SK-N-SH (cell line): ENCODE measurements around the gene C4orf50.

Source experiments
- CTCF ChIP-seq: fragments of 200-600 bp; sonication (generic); IDR thresholded peaks from 2 replicates; pipeline ENCODE4 v1.6.1; 2017; ENCODE audit warnings: antibody characterized with exemption, mild to moderate bottlenecking, moderate library complexity
- EP300 ChIP-seq, 2 experiments: IDR thresholded peaks; 2 replicates each; pipeline versions ENCODE4 v1.4.0 to v1.6.1; 2012; ENCODE audit warnings: borderline replicate concordance in 1 of 2, low read depth in 1 of 2, low read length in 1 of 2
- SIN3A ChIP-seq: IDR thresholded peaks from 2 replicates; pipeline ENCODE4 v1.6.1; 2012; ENCODE audit warnings: low read depth, mild to moderate bottlenecking, low read length, moderate library complexity, borderline replicate concordance

GRCh38 chr4:5922556-5922955, 95.7 kb downstream of the C4orf50 start:
- TF ChIP-seq CTCF, result no peak
- TF ChIP-seq SIN3A, result no peak
- TF ChIP-seq EP300 (IDR thresholded peaks at IDR 0.05; ENCODE audit: borderline replicate concordance in 1 of 2, low read depth in 1 of 2, low read length in 1 of 2), result no peak
